GM12878 (cell line): ENCODE measurements around the gene CHRND.

Experiments
- BRCA1 ChIP-seq: IDR thresholded peaks from 2 replicates; pipeline ENCODE4 v1.6.1; 2011; ENCODE audit warnings: low read depth, low read length, improper control_type of control experiment
- CEBPB ChIP-seq, 2 experiments: fragments of 150-350 bp in 1 of 2; IDR thresholded peaks; 2 replicates each; pipeline ENCODE4 v1.6.1; 2012 to 2014; ENCODE audit warnings: low read depth in 2 of 2, low read length in 2 of 2, borderline replicate concordance in 1 of 2, inconsistent platforms in 1 of 2
- ESRRA ChIP-seq: IDR thresholded peaks from 2 replicates; pipeline ENCODE4 v1.6.1; 2012; ENCODE audit warnings: mild to moderate bottlenecking, low read length, improper control_type of control experiment
- KDM1A ChIP-seq: fragments of 200-600 bp; sonication (generic); IDR thresholded peaks from 2 replicates; pipeline ENCODE4 v1.6.1; 2016; ENCODE audit warnings: borderline replicate concordance
- MYC ChIP-seq: IDR thresholded peaks from 2 replicates; pipeline ENCODE4 v1.6.1; 2011; ENCODE audit warnings: mild to moderate bottlenecking, low read length, moderate library complexity, inconsistent platforms; ENCODE audit not compliant: insufficient read depth, insufficient replicate concordance, insufficient read length, severe bottlenecking
- NR2C1 ChIP-seq: fragments of 450-650 bp; IDR thresholded peaks from 2 replicates; pipeline ENCODE4 v1.6.1; 2017; ENCODE audit warnings: antibody characterized with exemption, mild to moderate bottlenecking, moderate library complexity
- POLR2A ChIP-seq: IDR thresholded peaks from 2 replicates; pipeline ENCODE4 v1.6.1; 2011; ENCODE audit warnings: low read depth, mild to moderate bottlenecking, low read length
- POLR2AphosphoS5 ChIP-seq: IDR thresholded peaks from 2 replicates; pipeline ENCODE4 v1.6.1; 2011; ENCODE audit warnings: mild to moderate bottlenecking, low read length, inconsistent platforms
- STAT1 ChIP-seq: fragments of 450-650 bp; conservative IDR thresholded peaks from 2 replicates; pipeline ENCODE4 v1.6.1; 2014; ENCODE audit warnings: antibody characterized with exemption, mild to moderate bottlenecking
- TF ChIP-seq, protein P1 (sequence below), 3 experiments: IDR thresholded peaks in 2 of 3; conservative IDR thresholded peaks in 1 of 3; 2 replicates each; pipeline ENCODE4 v1.5.1; 2011; ENCODE audit warnings: low read depth in 3 of 3, low read length in 3 of 3, mild to moderate bottlenecking in 3 of 3, control low read depth in 2 of 3, moderate library complexity in 2 of 3, inconsistent platforms in 1 of 3, mixed read lengths in 1 of 3; ENCODE audit not compliant: control insufficient read depth in 2 of 3, insufficient read depth in 1 of 3; ENCODE audit errors: extremely low read depth in 1 of 3
- TF ChIP-seq, protein P2 (sequence below): IDR thresholded peaks from 2 replicates; pipeline ENCODE4 v1.6.1; 2011; ENCODE audit warnings: borderline replicate concordance, low read depth, mild to moderate bottlenecking, moderate library complexity, low read length; ENCODE audit not compliant: insufficient read depth, poor library complexity, severe bottlenecking
- TF ChIP-seq, protein P3 (sequence below): fragments of 450-650 bp; IDR thresholded peaks from 2 replicates; pipeline ENCODE4 v1.6.1; 2016; ENCODE audit warnings: mild to moderate bottlenecking

DNA sequence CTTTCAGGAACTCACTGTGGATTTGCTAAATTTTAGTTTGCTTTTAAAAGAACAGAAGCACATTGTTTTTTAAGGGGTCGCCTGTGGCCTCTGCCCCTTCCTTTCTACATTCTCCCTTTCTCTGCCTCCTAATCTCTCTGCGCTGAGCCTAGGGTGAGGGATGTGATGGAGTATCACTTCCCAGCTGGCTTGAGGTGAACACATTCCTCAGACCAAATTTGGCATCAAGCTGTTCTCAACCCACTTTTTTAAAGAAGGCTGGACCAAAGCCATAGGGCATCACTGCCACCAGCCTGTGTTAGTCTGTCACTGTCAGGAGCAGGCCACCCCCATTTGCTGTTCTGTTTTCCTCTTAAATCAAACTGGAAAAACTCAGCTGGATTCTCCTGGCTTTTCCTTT is 51.9 kb downstream of the CHRND start:
- TF ChIP-seq ESRRA (no peak), KDM1A (no peak), POLR2AphosphoS5 (no peak), POLR2A (no peak), BRCA1 (no peak), CEBPB (IDR thresholded peaks at IDR 0.05; ENCODE audit: borderline replicate concordance in 1 of 2, low read depth in 2 of 2, low read length in 2 of 2) (no peak), STAT1 (no peak), NR2C1 (no peak), MYC (no peak)
- TF ChIP-seq, protein P1, sequence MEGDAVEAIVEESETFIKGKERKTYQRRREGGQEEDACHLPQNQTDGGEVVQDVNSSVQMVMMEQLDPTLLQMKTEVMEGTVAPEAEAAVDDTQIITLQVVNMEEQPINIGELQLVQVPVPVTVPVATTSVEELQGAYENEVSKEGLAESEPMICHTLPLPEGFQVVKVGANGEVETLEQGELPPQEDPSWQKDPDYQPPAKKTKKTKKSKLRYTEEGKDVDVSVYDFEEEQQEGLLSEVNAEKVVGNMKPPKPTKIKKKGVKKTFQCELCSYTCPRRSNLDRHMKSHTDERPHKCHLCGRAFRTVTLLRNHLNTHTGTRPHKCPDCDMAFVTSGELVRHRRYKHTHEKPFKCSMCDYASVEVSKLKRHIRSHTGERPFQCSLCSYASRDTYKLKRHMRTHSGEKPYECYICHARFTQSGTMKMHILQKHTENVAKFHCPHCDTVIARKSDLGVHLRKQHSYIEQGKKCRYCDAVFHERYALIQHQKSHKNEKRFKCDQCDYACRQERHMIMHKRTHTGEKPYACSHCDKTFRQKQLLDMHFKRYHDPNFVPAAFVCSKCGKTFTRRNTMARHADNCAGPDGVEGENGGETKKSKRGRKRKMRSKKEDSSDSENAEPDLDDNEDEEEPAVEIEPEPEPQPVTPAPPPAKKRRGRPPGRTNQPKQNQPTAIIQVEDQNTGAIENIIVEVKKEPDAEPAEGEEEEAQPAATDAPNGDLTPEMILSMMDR (IDR thresholded peaks at IDR 0.05 in 2 of 3, conservative IDR thresholded peaks at IDR 0.05 in 1 of 3; ENCODE audit: control insufficient read depth in 2 of 3, extremely low read depth in 1 of 3, insufficient read depth in 1 of 3, low read depth in 3 of 3, low read length in 3 of 3) = no peak
- TF ChIP-seq, protein P2, sequence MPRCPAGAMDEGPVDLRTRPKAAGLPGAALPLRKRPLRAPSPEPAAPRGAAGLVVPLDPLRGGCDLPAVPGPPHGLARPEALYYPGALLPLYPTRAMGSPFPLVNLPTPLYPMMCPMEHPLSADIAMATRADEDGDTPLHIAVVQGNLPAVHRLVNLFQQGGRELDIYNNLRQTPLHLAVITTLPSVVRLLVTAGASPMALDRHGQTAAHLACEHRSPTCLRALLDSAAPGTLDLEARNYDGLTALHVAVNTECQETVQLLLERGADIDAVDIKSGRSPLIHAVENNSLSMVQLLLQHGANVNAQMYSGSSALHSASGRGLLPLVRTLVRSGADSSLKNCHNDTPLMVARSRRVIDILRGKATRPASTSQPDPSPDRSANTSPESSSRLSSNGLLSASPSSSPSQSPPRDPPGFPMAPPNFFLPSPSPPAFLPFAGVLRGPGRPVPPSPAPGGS = no peak
- TF ChIP-seq, protein P3, sequence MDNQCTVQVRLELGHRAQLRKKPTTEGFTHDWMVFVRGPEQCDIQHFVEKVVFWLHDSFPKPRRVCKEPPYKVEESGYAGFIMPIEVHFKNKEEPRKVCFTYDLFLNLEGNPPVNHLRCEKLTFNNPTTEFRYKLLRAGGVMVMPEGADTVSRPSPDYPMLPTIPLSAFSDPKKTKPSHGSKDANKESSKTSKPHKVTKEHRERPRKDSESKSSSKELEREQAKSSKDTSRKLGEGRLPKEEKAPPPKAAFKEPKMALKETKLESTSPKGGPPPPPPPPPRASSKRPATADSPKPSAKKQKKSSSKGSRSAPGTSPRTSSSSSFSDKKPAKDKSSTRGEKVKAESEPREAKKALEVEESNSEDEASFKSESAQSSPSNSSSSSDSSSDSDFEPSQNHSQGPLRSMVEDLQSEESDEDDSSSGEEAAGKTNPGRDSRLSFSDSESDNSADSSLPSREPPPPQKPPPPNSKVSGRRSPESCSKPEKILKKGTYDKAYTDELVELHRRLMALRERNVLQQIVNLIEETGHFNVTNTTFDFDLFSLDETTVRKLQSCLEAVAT = no peak
